Motor neuron (in vitro differentiated cells): ENCODE measurements around the gene TSPYL1. TPM values are rescaled to one million over a fixed set of nuclear protein-coding genes. Genes with fewer than 3 reads are reported as not detected.

ENCODE experiments used
- ATAC-seq, 8 experiments: fragments of 200-7000 bp; cut with Tn5 transposase; replicated peaks in 6 of 8; 2 replicates each; pipeline ENCODE4 v1.8.0; 2021; ENCODE audit warnings: mild to moderate bottlenecking in 8 of 8, moderate library complexity in 8 of 8
- H3K27ac ChIP-seq, 2 donors: fragments of 250-450 bp; sonication (Bioruptor Pico); 2 replicates each; pipeline ENCODE4 v1.9.0; 2021; ENCODE audit warnings: antibody characterized with exemption in 2 of 2, mild to moderate bottlenecking in 2 of 2, moderate library complexity in 1 of 2
- H3K4me1 ChIP-seq, 2 donors: fragments of 250-450 bp; sonication (Bioruptor Pico); replicated peaks in 1 of 2; 2 replicates each; pipeline ENCODE4 v1.6.1; 2021; ENCODE audit warnings: antibody characterized with exemption in 2 of 2, mild to moderate bottlenecking in 2 of 2, moderate library complexity in 1 of 2
- H3K4me3 ChIP-seq, 5 donors: fragments of 250-450 bp; sonication (Bioruptor Pico); 2 replicates each; pipeline ENCODE4 v1.9.0; 2021; ENCODE audit warnings: antibody characterized with exemption in 5 of 5, mild to moderate bottlenecking in 5 of 5, moderate library complexity in 4 of 5
- WGBS, 10 experiments: fragments of 450-650 bp; shearing (Covaris generic); methylation state at CpG; one replicate each; pipeline ENCODE4 v1.0.0; 2022; 5-methylcytosine and 5-hydroxymethylcytosine counted together
- in situ Hi-C, 9 experiments: fragments of 400-800 bp; cut with MboI; loops; one replicate each; pipeline ENCODE4 v1.15.0; 2021; ENCODE audit warnings: low sequenced_read_pairs in 9 of 9, low pct_unique_long_range_greater_than_20kb in 2 of 9; ENCODE audit not compliant: unreplicated experiment in 9 of 9
- total RNA-seq, 8 experiments: library from RNA; unstranded; fragments of 300-600 nt; gene quantifications; 2 replicates each; pipeline versions ENCODE4 v1.2.3 to v1.2.4, GENCODE V29; 2022

Gene TSPYL1
- total RNA-seq, 8 experiments from 2014 or later: 44.9 to 103 (median 70.5) TPM

- Histone ChIP-seq H3K4me3 (no peak overlapping the region), H3K4me1 (no peaks in the 10 kb centered on the region), H3K27ac (no peak overlapping the region)
- 14 to 100% (median 60%) methylated on average over 1 to 2 of the region's 2 CpGs; no CpG with 5 or more reads in 2 of the 10 experiments for WGBS, 10 experiments
- in situ Hi-C loops: no loop called here
- ATAC-seq: no peak
Measured at GRCh38 chr6:116313101-116313776, 33.5 kb upstream of the TSPYL1 start.

- 0 to 100% (median 48%) methylated on average over 1 to 2 of the region's 2 CpGs; no CpG with 5 or more reads in 4 of the 10 experiments for WGBS, 10 experiments
- H3K4me1 ChIP-seq: no peaks in the 10 kb centered on the region
- in situ Hi-C loops: no loop called here
Measured at GRCh38 chr6:116309657-116310056, 29.9 kb upstream of the TSPYL1 start.

GRCh38 chr6:116309001-116309400 lies 29.3 kb upstream of the TSPYL1 start:
- in situ Hi-C loops: no loop called here
- no peak for ATAC-seq
- no peak overlapping the region for H3K4me3 ChIP-seq
- H3K4me1 ChIP-seq: no peaks in the 10 kb centered on the region
- no peak overlapping the region for H3K27ac ChIP-seq

More at GRCh38 chr6:116309657-116310056, 29.9 kb upstream of the TSPYL1 start:
- Histone ChIP-seq H3K27ac (no peak overlapping the region), H3K4me3 (no peak overlapping the region)
- no peak for ATAC-seq

- ATAC-seq: no peak
- WGBS, 10 experiments: 67 to 100% (median 92%) methylated on average over 1 of the region's 1 CpG; no CpG with 5 or more reads in 3 of the 10 experiments
- H3K4me1 ChIP-seq: no peaks in the 10 kb centered on the region
- no peak overlapping the region for H3K4me3 ChIP-seq
- H3K27ac ChIP-seq: no peak overlapping the region
- in situ Hi-C loops: no loop called here
Measured at GRCh38 chr6:116307633-116308032, 27.9 kb upstream of the TSPYL1 start.

GRCh38 chr6:116307001-116307400 lies 27.3 kb upstream of the TSPYL1 start:
- Histone ChIP-seq H3K4me3 (no peak overlapping the region), H3K27ac (no peak overlapping the region), H3K4me1 (no peaks in the 10 kb centered on the region)
- in situ Hi-C loops: no loop called here
- 89 to 100% (median 100%) methylated on average over 1 of the region's 1 CpG; no CpG with 5 or more reads in 2 of the 10 experiments for WGBS, 10 experiments
- no peak for ATAC-seq

GRCh38 chr6:116304538-116305097 lies 24.9 kb upstream of the TSPYL1 start:
- no peaks in the 10 kb centered on the region for H3K4me1 ChIP-seq
- ATAC-seq: no peak
- H3K27ac ChIP-seq: no peak overlapping the region
- in situ Hi-C loops: no loop called here
- no peak overlapping the region for H3K4me3 ChIP-seq

- Histone ChIP-seq H3K27ac (no peak overlapping the region), H3K4me3 (no peak overlapping the region), H3K4me1 (no peaks in the 10 kb centered on the region)
- peak in 2 of 8 experiments; percentile 62 to 65 for ATAC-seq
- 44 to 100% (median 93%) methylated on average over 1 to 2 of the region's 3 CpGs; no CpG with 5 or more reads in 6 of the 10 experiments for WGBS, 10 experiments
- in situ Hi-C loops: no loop called here
Measured at GRCh38 chr6:116301104-116301503, 21.4 kb upstream of the TSPYL1 start.

GRCh38 chr6:116300566-116300965 lies 20.8 kb upstream of the TSPYL1 start:
- H3K4me1 ChIP-seq: no peaks in the 10 kb centered on the region
- no peak overlapping the region for H3K27ac ChIP-seq
- in situ Hi-C loops: no loop called here
- 50 to 100% (median 82%) methylated on average over 1 of the region's 1 CpG; no CpG with 5 or more reads in 1 of the 10 experiments for WGBS, 10 experiments
- H3K4me3 ChIP-seq: no peak overlapping the region
- no peak for ATAC-seq

GRCh38 chr6:116298973-116299372 lies 19.2 kb upstream of the TSPYL1 start:
- H3K4me1 ChIP-seq: no peaks in the 10 kb centered on the region
- in situ Hi-C loops: loop anchor here in 5 of 9 experiments (25.0 kb wide), 3 partner anchors 138 to 263 kb away; partner anchors contain the start of genes CALHM4 (in 3 of the 5), RWDD1 (in 3 of the 5) and TRAPPC3L (in 2 of the 5)
- ATAC-seq: no peak
- no peak overlapping the region for H3K4me3 ChIP-seq
- no peak overlapping the region for H3K27ac ChIP-seq

GRCh38 chr6:116298273-116298672 lies 18.5 kb upstream of the TSPYL1 start:
- ATAC-seq: no peak
- in situ Hi-C loops: loop anchor here in 5 of 9 experiments (25.0 kb wide), 3 partner anchors 139 to 264 kb away; partner anchors contain the start of genes CALHM4 (in 3 of the 5), RWDD1 (in 3 of the 5) and TRAPPC3L (in 2 of the 5)
- Histone ChIP-seq H3K27ac (no peak overlapping the region), H3K4me1 (no peaks in the 10 kb centered on the region), H3K4me3 (no peak overlapping the region)
- WGBS, 10 experiments: 29 to 100% (median 85%) methylated on average over 1 to 3 of the region's 3 CpGs; no CpG with 5 or more reads in 1 of the 10 experiments

- ATAC-seq: no peak
- Histone ChIP-seq H3K4me1 (no peaks in the 10 kb centered on the region), H3K4me3 (no peak overlapping the region), H3K27ac (no peak overlapping the region)
- in situ Hi-C loops: loop anchor here in 5 of 9 experiments (25.0 kb wide), 3 partner anchors 145 to 270 kb away; partner anchors contain the start of genes CALHM4 (in 3 of the 5), RWDD1 (in 3 of the 5) and TRAPPC3L (in 2 of the 5)
- WGBS, 10 experiments: 67 to 100% (median 94%) methylated on average over 1 of the region's 1 CpG; no CpG with 5 or more reads in 1 of the 10 experiments
Measured at GRCh38 chr6:116292553-116292952, 12.8 kb upstream of the TSPYL1 start.

GRCh38 chr6:116291701-116292396 lies 12.1 kb upstream of the TSPYL1 start:
- ATAC-seq: no peak
- 71 to 100% (median 92%) methylated on average over 3 to 4 of the region's 4 CpGs; no CpG with 5 or more reads in 1 of the 10 experiments for WGBS, 10 experiments
- H3K4me3 ChIP-seq: no peak overlapping the region
- in situ Hi-C loops: loop anchor here in 5 of 9 experiments (25.0 kb wide), 3 partner anchors 145 to 270 kb away; partner anchors contain the start of genes CALHM4 (in 3 of the 5), RWDD1 (in 3 of the 5) and TRAPPC3L (in 2 of the 5)
- no peak overlapping the region for H3K27ac ChIP-seq
- no peaks in the 10 kb centered on the region for H3K4me1 ChIP-seq

GRCh38 chr6:116290799-116291198 lies 11.1 kb upstream of the TSPYL1 start:
- Histone ChIP-seq H3K27ac (no peak overlapping the region), H3K4me3 (no peak overlapping the region), H3K4me1 (no peaks in the 10 kb centered on the region)
- in situ Hi-C loops: loop anchor here in 5 of 9 experiments (25.0 kb wide), 3 partner anchors 147 to 272 kb away; partner anchors contain the start of genes CALHM4 (in 3 of the 5), RWDD1 (in 3 of the 5) and TRAPPC3L (in 2 of the 5)
- WGBS, 10 experiments: 57 to 100% (median 85%) methylated on average over 1 to 2 of the region's 2 CpGs; no CpG with 5 or more reads in 2 of the 10 experiments
- peak in 1 of 8 experiments; percentile 34 for ATAC-seq
